OCI-LY7 (cell line): ENCODE measurements around the gene EBF3. TPM values are rescaled to one million over a fixed set of nuclear protein-coding genes. Genes with fewer than 3 reads are reported as not detected.

ENCODE experiments used
- BruUV-seq: library from RNA; stranded (reverse); fragments of 400-500 nt; replicated peaks from 2 replicates; lab custom pipeline; 2021; lab: Mats Ljungman, UMichigan
- CTCF ChIA-PET: fragments of 300-600 bp; sonication (Branson Sonifier 250); formaldehyde crosslinking; loops from one replicate; lab custom pipeline; 2022; ENCODE audit warnings: antibody characterized with exemption; ENCODE audit not compliant: unreplicated experiment; lab: Charles Lee
- POLR2A ChIA-PET: fragments of 300-600 bp; sonication (Branson Sonifier 250); formaldehyde crosslinking; loops from one replicate; lab custom pipeline; 2022; ENCODE audit warnings: antibody characterized with exemption; lab: Charles Lee
- DNase-seq: peaks from one replicate; pipeline ENCODE4 v3.0.0-alpha.2; 2015; ENCODE audit warnings: low spot score
- H2AFZ ChIP-seq: fragments of 200-600 bp; sonication (generic), shearing (Covaris generic); 2 replicates; pipeline ENCODE4 v1.6.1; 2014; ENCODE audit warnings: mild to moderate bottlenecking, antibody characterized with exemption, low read length, moderate library complexity
- H3K27ac ChIP-seq: fragments of 200-600 bp; sonication (generic); 2 replicates; pipeline ENCODE4 v1.5.1; 2014; ENCODE audit warnings: mixed run types, low read depth, mild to moderate bottlenecking, moderate library complexity, low read length, inconsistent platforms; ENCODE audit not compliant: poor library complexity, severe bottlenecking
- H3K36me3 ChIP-seq: fragments of 200-600 bp; sonication (generic); 2 replicates; pipeline ENCODE4 v1.6.1; 2014; ENCODE audit warnings: mild to moderate bottlenecking, antibody characterized with exemption, low read length, moderate library complexity, mixed read lengths; ENCODE audit not compliant: insufficient read depth
- H3K4me1 ChIP-seq: fragments of 200-600 bp; sonication (generic); 2 replicates; pipeline ENCODE4 v1.5.1; 2014; ENCODE audit warnings: mild to moderate bottlenecking, low read length; ENCODE audit not compliant: insufficient read depth, poor library complexity, severe bottlenecking
- H3K4me2 ChIP-seq: fragments of 200-600 bp; sonication (generic); 2 replicates; pipeline ENCODE4 v1.6.1; 2014; ENCODE audit warnings: mild to moderate bottlenecking, low read length
- H3K4me3 ChIP-seq: fragments of 200-600 bp; sonication (generic); 2 replicates; pipeline ENCODE4 v1.5.1; 2014; ENCODE audit warnings: mild to moderate bottlenecking, low read depth, low read length; ENCODE audit not compliant: poor library complexity, severe bottlenecking
- H3K79me2 ChIP-seq: fragments of 200-600 bp; sonication (generic); 2 replicates; pipeline ENCODE4 v1.6.1; 2016; ENCODE audit warnings: low read depth, mild to moderate bottlenecking, low read length, moderate library complexity, mixed read lengths; ENCODE audit not compliant: insufficient read depth
- H3K9me2 ChIP-seq: fragments of 200-600 bp; sonication (generic); 2 replicates; pipeline ENCODE4 v1.6.1; 2016; ENCODE audit warnings: mild to moderate bottlenecking, low read length, mixed read lengths; ENCODE audit not compliant: insufficient read depth
- H3K9me3 ChIP-seq: fragments of 200-600 bp; sonication (generic); 2 replicates; pipeline ENCODE4 v1.6.1; 2014; ENCODE audit warnings: mild to moderate bottlenecking, mixed run types, low read length, mixed read lengths
- H4K20me1 ChIP-seq: fragments of 200-600 bp; sonication (generic); 2 replicates; pipeline ENCODE4 v1.6.1; 2014; ENCODE audit warnings: mild to moderate bottlenecking, antibody characterized with exemption, low read length, moderate library complexity, mixed read lengths; ENCODE audit not compliant: insufficient read depth
- CTCF ChIP-seq: fragments of 200-600 bp; sonication (generic); conservative IDR thresholded peaks from 2 replicates; pipeline ENCODE4 v1.5.1; 2014; ENCODE audit warnings: mild to moderate bottlenecking, antibody characterized with exemption, low read length, moderate library complexity, mixed read lengths
- EZH2phosphoT487 ChIP-seq: fragments of 200-600 bp; sonication (generic); IDR thresholded peaks from 2 replicates; pipeline ENCODE4 v1.6.1; 2018; ENCODE audit warnings: low read depth, borderline replicate concordance, mild to moderate bottlenecking, mixed run types, antibody characterized with exemption, low read length, moderate library complexity, mixed read lengths
- intact Hi-C: fragments of 100-400 bp; cut with micrococcal nuclease; formaldehyde crosslinking; loops from one replicate; pipeline ENCODE4 v1.10.0; 2022; ENCODE audit not compliant: unreplicated experiment
- total RNA-seq, 2 experiments: library from RNA; depleted of rRNA in 1 of 2; stranded (reverse); fragments of >200 nt in 1 of 2; shearing (Covaris generic) in 1 of 2; gene quantifications; 2 replicates each; pipeline ENCODE4 v1.2.3, GENCODE V29; 2014 to 2022

The EBF3 gene
- total RNA-seq, 2 experiments from 2014 or later: not detected

- no peak for TF ChIP-seq CTCF
- TF ChIP-seq EZH2phosphoT487: no peak
- no peak overlapping the region for H3K27ac ChIP-seq
- ChIA-PET POLR2A (interaction anchor here (0.5 kb wide), 1 partner anchor 118 kb away, joined by 4 read pairs; no protein-coding TSS in a partner anchor), CTCF (no interaction called here)
- intact Hi-C loops: no loop called here
- H3K4me3 ChIP-seq: no peak overlapping the region
- H3K4me2 ChIP-seq: no peak overlapping the region
- H3K9me2 ChIP-seq: no peaks in the 10 kb centered on the region
- H3K4me1 ChIP-seq: no peaks in the 10 kb centered on the region
- H3K9me3 ChIP-seq: no peaks in the 10 kb centered on the region
- no peak overlapping the region for H2AFZ ChIP-seq
- H3K79me2 ChIP-seq: no peaks in the 10 kb centered on the region
- BruUV-seq: no TSS peak
- no peaks in the 10 kb centered on the region for H3K36me3 ChIP-seq
- DNase-seq: no peak
- no peaks in the 10 kb centered on the region for H4K20me1 ChIP-seq
Measured at GRCh38 chr10:130012129-130012528, 48.1 kb upstream of the EBF3 start.

- no peak for TF ChIP-seq EZH2phosphoT487
- TF ChIP-seq CTCF: no peak
- no peak overlapping the region for H3K4me2 ChIP-seq
- H3K36me3 ChIP-seq: no peaks in the 10 kb centered on the region
- CTCF ChIA-PET: no interaction called here
- no peaks in the 10 kb centered on the region for H4K20me1 ChIP-seq
- intact Hi-C loops: no loop called here
- no peaks in the 10 kb centered on the region for H3K9me2 ChIP-seq
- POLR2A ChIA-PET: no interaction called here
- H3K4me3 ChIP-seq: no peak overlapping the region
- H3K9me3 ChIP-seq: no peaks in the 10 kb centered on the region
- no TSS peak for BruUV-seq
- H3K4me1 ChIP-seq: no peaks in the 10 kb centered on the region
- DNase-seq: no peak
- no peak overlapping the region for H2AFZ ChIP-seq
- no peak overlapping the region for H3K27ac ChIP-seq
- H3K79me2 ChIP-seq: no peaks in the 10 kb centered on the region
Measured at GRCh38 chr10:130010653-130011052, 46.6 kb upstream of the EBF3 start.

GRCh38 chr10:130009228-130009627 is 45.2 kb upstream of the EBF3 start:
- ChIA-PET CTCF (no interaction called here), POLR2A (interaction anchor here (0.7 kb wide), 1 partner anchor 878 kb away, joined by 3 read pairs; no protein-coding TSS in a partner anchor)
- Histone ChIP-seq H3K4me2 (no peak overlapping the region), H3K79me2 (no peaks in the 10 kb centered on the region), H3K4me1 (no peaks in the 10 kb centered on the region), H4K20me1 (no peaks in the 10 kb centered on the region), H3K9me2 (no peaks in the 10 kb centered on the region), H3K9me3 (no peaks in the 10 kb centered on the region), H3K27ac (no peak overlapping the region), H2AFZ (no peak overlapping the region), H3K36me3 (no peaks in the 10 kb centered on the region), H3K4me3 (no peak overlapping the region)
- no TSS peak for BruUV-seq
- no peak for DNase-seq
- intact Hi-C loops: no loop called here
- TF ChIP-seq EZH2phosphoT487 (no peak), CTCF (no peak)
